HFFc6 (cell line): Measurements from ENCODE around the gene OTOA. TPM values are rescaled to one million over a fixed set of nuclear protein-coding genes. Genes with fewer than 3 reads are reported as not detected.
"Not testable (repeated sequence)": the region's sequence is repeated elsewhere in the genome, so short reads cannot be mapped to it uniquely, and the experiment has no call there.

ENCODE experiments used
- DNase-seq: peaks from one replicate; pipeline ENCODE4 v3.0.0-alpha.2; 2018
- H3K27ac Mint-ChIP-seq: 2 replicates; pipeline ENCODE4 v1.8.0; 2020; ENCODE audit warnings: mild to moderate bottlenecking, mixed read lengths
- H3K27me3 Mint-ChIP-seq: 2 replicates; pipeline ENCODE4 v1.8.0; 2021; ENCODE audit warnings: mild to moderate bottlenecking, moderate library complexity, mixed read lengths; ENCODE audit not compliant: insufficient read depth
- H3K36me3 Mint-ChIP-seq: 2 replicates; pipeline ENCODE4 v1.8.0; 2021; ENCODE audit warnings: low read depth, mixed read lengths
- H3K4me1 Mint-ChIP-seq: 2 replicates; pipeline ENCODE4 v1.8.0; 2020; ENCODE audit warnings: low read depth, mixed read lengths
- H3K4me3 Mint-ChIP-seq: 2 replicates; pipeline ENCODE4 v1.8.0; 2020; ENCODE audit warnings: mild to moderate bottlenecking, moderate library complexity, mixed read lengths
- H3K9me3 Mint-ChIP-seq: 2 replicates; pipeline ENCODE4 v1.8.0; 2020; ENCODE audit warnings: mild to moderate bottlenecking, mixed read lengths
- CTCF ChIP-seq: fragments of 200-600 bp; sonication (generic); IDR thresholded peaks from 2 replicates; pipeline ENCODE4 v1.5.0; 2021; ENCODE audit warnings: antibody characterized with exemption, mild to moderate bottlenecking
- total RNA-seq, 6 experiments: library from RNA; stranded (reverse); fragmentation: NEBNext Ultra II Directional; extraction: Animal tissue kit (Norgen Biotek cat#: 25700); gene quantifications; 2 replicates in 1 of 6; 3 replicates in 5 of 6; pipeline ENCODE4 v1.2.3, GENCODE V29; 2021

OTOA gene
- total RNA-seq, 6 experiments from 2014 or later = not detected

GRCh38 chr16:21801538-21802374 lies 138.0 kb downstream of the OTOA start:
- not testable (repeated sequence) for H3K9me3 Mint-ChIP-seq, H3K4me1 Mint-ChIP-seq, H3K27ac Mint-ChIP-seq, H3K27me3 Mint-ChIP-seq, H3K4me3 Mint-ChIP-seq, H3K36me3 Mint-ChIP-seq
- TF ChIP-seq CTCF = peak; percentile 79
- peak; percentile 35 for DNase-seq

GRCh38 chr16:21802375-21802663 lies 138.6 kb downstream of the OTOA start:
- H3K36me3 Mint-ChIP-seq, H3K27me3 Mint-ChIP-seq, H3K9me3 Mint-ChIP-seq, DNase-seq, H3K4me3 Mint-ChIP-seq, H3K27ac Mint-ChIP-seq, H3K4me1 Mint-ChIP-seq: not testable (repeated sequence)

Other genes starting within 250 kb of the OTOA start
- gene METTL9, start 64.4 kb upstream of the OTOA start, total RNA-seq = 100 to 1,000 TPM; 147 to 176 (median 151) TPM
- gene IGSF6, start 11.4 kb upstream of the OTOA start, total RNA-seq = not detected
- gene NPIPB4, start 193.8 kb downstream of the OTOA start, total RNA-seq = 10 to 100 TPM; 35.3 to 49.8 (median 40.8) TPM